Keratinocyte (primary cell): ENCODE results near the gene KLK11. TPM values are rescaled to one million over a fixed set of nuclear protein-coding genes. Genes with fewer than 3 reads are reported as not detected.

ENCODE experiments used
- DNase-seq: peaks from one replicate; pipeline ENCODE4 v3.0.0-alpha.2; 2011; ENCODE audit warnings: low read depth, missing footprints, low spot score
- FAIRE-seq: peaks from 2 replicates; lab custom pipeline; 2011; peaks lifted over from hg19 to GRCh38; lab: Jason Lieb, UNC
- H2AFZ ChIP-seq: 2 replicates; pipeline ENCODE4 v1.6.0; 2012; ENCODE audit warnings: low read length, control low read depth, inconsistent platforms; ENCODE audit not compliant: control insufficient read depth
- H3K27ac ChIP-seq: 2 replicates; pipeline ENCODE4 v1.5.1; 2011; ENCODE audit warnings: low read length; ENCODE audit not compliant: control insufficient read depth, insufficient read depth
- H3K27me3 ChIP-seq: 3 replicates; pipeline ENCODE4 v1.6.0; 2011; ENCODE audit warnings: low read length; ENCODE audit not compliant: control insufficient read depth, insufficient read depth; ENCODE audit errors: extremely low read depth
- H3K36me3 ChIP-seq, 2 experiments: 2 replicates in 1 of 2; 3 replicates in 1 of 2; pipeline ENCODE4 v1.5.1; 2011; ENCODE audit warnings: low read length in 2 of 2, mild to moderate bottlenecking in 1 of 2; ENCODE audit not compliant: control insufficient read depth in 2 of 2, insufficient read depth in 2 of 2; ENCODE audit errors: extremely low read depth in 1 of 2
- H3K4me1 ChIP-seq: 3 replicates; pipeline ENCODE4 v1.5.1; 2011; ENCODE audit warnings: low read length; ENCODE audit not compliant: control insufficient read depth, insufficient read depth; ENCODE audit errors: extremely low read depth
- H3K4me2 ChIP-seq: 3 replicates; pipeline ENCODE4 v1.6.0; 2011; ENCODE audit warnings: low read depth, low read length; ENCODE audit not compliant: control insufficient read depth, insufficient read depth; ENCODE audit errors: extremely low read depth
- H3K4me3 ChIP-seq, 3 experiments: fragments of 200-600 bp in 1 of 3; sonication (generic) in 1 of 3; 2 replicates in 2 of 3; 3 replicates in 1 of 3; pipeline ENCODE4 v1.5.1; 2011 to 2016; ENCODE audit warnings: low read length in 3 of 3, mild to moderate bottlenecking in 3 of 3, control low read depth in 2 of 3, inconsistent platforms in 1 of 3, low read depth in 1 of 3, mixed read lengths in 1 of 3, mixed run types in 1 of 3, moderate library complexity in 1 of 3; ENCODE audit not compliant: control insufficient read depth in 2 of 3, insufficient read depth in 2 of 3; ENCODE audit errors: extremely low read depth in 1 of 3
- H3K79me2 ChIP-seq: 2 replicates; pipeline ENCODE4 v1.6.0; 2012; ENCODE audit warnings: low read length; ENCODE audit not compliant: control insufficient read depth, insufficient read depth
- H3K9ac ChIP-seq: 3 replicates; pipeline ENCODE4 v1.6.0; 2011; ENCODE audit warnings: low read length; ENCODE audit not compliant: control insufficient read depth, insufficient read depth; ENCODE audit errors: extremely low read depth
- H3K9me1 ChIP-seq: 3 replicates; pipeline ENCODE4 v1.6.0; 2011; ENCODE audit warnings: low read length; ENCODE audit not compliant: control insufficient read depth, insufficient read depth; ENCODE audit errors: extremely low read depth
- H3K9me3 ChIP-seq: 2 replicates; pipeline ENCODE4 v1.5.1; 2012; ENCODE audit warnings: low read depth, low read length; ENCODE audit not compliant: control insufficient read depth
- H4K20me1 ChIP-seq: 3 replicates; pipeline ENCODE4 v1.6.0; 2011; ENCODE audit warnings: low read length; ENCODE audit not compliant: control insufficient read depth, insufficient read depth; ENCODE audit errors: extremely low read depth
- CTCF ChIP-seq, 3 experiments: IDR thresholded peaks in 1 of 3; conservative IDR thresholded peaks in 1 of 3; optimal IDR thresholded peaks in 1 of 3; 2 replicates in 2 of 3; 3 replicates in 1 of 3; pipeline versions ENCODE3 to v1.5.1; 2011; ENCODE audit warnings: low read length in 3 of 3, mild to moderate bottlenecking in 3 of 3, moderate library complexity in 2 of 3, control low read depth in 1 of 3, inconsistent platforms in 1 of 3; ENCODE audit not compliant: insufficient read depth in 2 of 3; ENCODE audit errors: extremely low read depth in 1 of 3
- EZH2 ChIP-seq: IDR thresholded peaks from one replicate; pipeline ENCODE4 v1.6.1; 2012; ENCODE audit warnings: inconsistent platforms, mild to moderate bottlenecking, low read length, moderate library complexity
- dilution Hi-C: fragments of 300-500 bp; cut with MboI; formaldehyde crosslinking; loops from one replicate; pipeline ENCODE4 v1.7.0; 2020; ENCODE audit warnings: low sequenced_read_pairs; ENCODE audit not compliant: extremely low pct_ligation_motif_present
- polyA plus RNA-seq, 5 experiments: library from polyadenylated mRNA; depleted of rRNA in 3 of 5; stranded (reverse) in 3 of 5; stranded (forward) in 1 of 5; unstranded in 1 of 5; fragments of >200 nt; gene quantifications; 1 replicate in 1 of 5; 2 replicates in 3 of 5; 3 replicates in 1 of 5; pipeline versions ENCODE4 v1.2.1 to v1.2.3, GENCODE V29; 2011 to 2012; ENCODE audit warnings: missing spikeins in 2 of 5, low read depth in 1 of 5, low replicate concordance in 1 of 5

Gene KLK11
- polyA plus RNA-seq, 1 donor (not counting 4 experiments of a cell fraction or from before 2014, with no cell fraction given), result 18.0 TPM

- peaks cover 11% of the 10 kb centered on the region for H3K27me3 ChIP-seq
- H3K4me1 ChIP-seq, result peaks cover 22% of the 10 kb centered on the region
- H3K79me2 ChIP-seq, result no peaks in the 10 kb centered on the region
- H3K27ac ChIP-seq, result no peak overlapping the region
- no peak overlapping the region for H2AFZ ChIP-seq
- no peak overlapping the region for H3K4me2 ChIP-seq
- dilution Hi-C loops, result no loop called here
- no peaks in the 10 kb centered on the region for H3K9me3 ChIP-seq
- no peaks in the 10 kb centered on the region for H3K9me1 ChIP-seq
- TF ChIP-seq EZH2 (no peak), CTCF (optimal IDR thresholded peaks at IDR 0.05 in 1 of 3, IDR thresholded peaks at IDR 0.05 in 1 of 3, conservative IDR thresholded peaks at IDR 0.05 in 1 of 3; ENCODE audit: extremely low read depth in 1 of 3, insufficient read depth in 2 of 3, low read length in 3 of 3) (no peak)
- H4K20me1 ChIP-seq, result no peaks in the 10 kb centered on the region
- H3K4me3 ChIP-seq, result no peak overlapping the region
- H3K36me3 ChIP-seq, result peaks cover 0 to 5% of the 10 kb centered on the region in 2 experiments
- no peak overlapping the region for H3K9ac ChIP-seq
- FAIRE-seq (no peak), DNase-seq (no peak)
Observed at GRCh38 chr19:51024924-51025323, 1.5 kb downstream of the KLK11 start.

GRCh38 chr19:51023946-51024345 lies 2.5 kb downstream of the KLK11 start:
- Histone ChIP-seq H2AFZ (no peak overlapping the region), H4K20me1 (no peaks in the 10 kb centered on the region), H3K36me3 (peaks cover 0 to 5% of the 10 kb centered on the region in 2 experiments), H3K4me2 (no peak overlapping the region), H3K79me2 (no peaks in the 10 kb centered on the region), H3K9me3 (no peaks in the 10 kb centered on the region), H3K4me3 (no peak overlapping the region), H3K9ac (no peak overlapping the region), H3K27me3 (peaks cover 11% of the 10 kb centered on the region), H3K4me1 (peaks cover 30% of the 10 kb centered on the region), H3K9me1 (no peaks in the 10 kb centered on the region), H3K27ac (no peak overlapping the region)
- dilution Hi-C loops, result no loop called here
- DNase-seq (no peak), FAIRE-seq (no peak)
- TF ChIP-seq EZH2, result no peak
- TF ChIP-seq CTCF (optimal IDR thresholded peaks at IDR 0.05 in 1 of 3, IDR thresholded peaks at IDR 0.05 in 1 of 3, conservative IDR thresholded peaks at IDR 0.05 in 1 of 3; ENCODE audit: extremely low read depth in 1 of 3, insufficient read depth in 2 of 3, low read length in 3 of 3), result no peak
